HepG2 (cell line): ENCODE measurements around the gene BTBD19. TPM values are rescaled to one million over a fixed set of nuclear protein-coding genes. Genes with fewer than 3 reads are reported as not detected.
A peak's percentile ranks its signal among the peaks of the same experiment; 100 is the strongest.

Source experiments
- CEBPG ChIP-seq: IDR thresholded peaks from 2 replicates; pipeline ENCODE4 v1.6.1; 2016
- GMEB2 ChIP-seq: IDR thresholded peaks from 2 replicates; pipeline ENCODE4 v1.6.1; 2016; ENCODE audit warnings: missing biosample characterization, missing genetic modification reagents, low read depth
- GPN1 ChIP-seq: sonication (generic); formaldehyde crosslinking; IDR thresholded peaks from 2 replicates; pipeline ENCODE4 v1.5.1; 2020; ENCODE audit warnings: missing genetic modification reagents, borderline replicate concordance
- KMT2A ChIP-seq: sonication (generic); formaldehyde crosslinking; IDR thresholded peaks from 2 replicates; pipeline ENCODE4 v1.4.0; 2020; ENCODE audit warnings: missing genetic modification reagents
- NFE2L2 ChIP-seq: fragments of 150-350 bp; IDR thresholded peaks from 2 replicates; pipeline ENCODE4 v1.6.1; 2014; ENCODE audit warnings: low read length
- SMC3 ChIP-seq: IDR thresholded peaks from 2 replicates; pipeline ENCODE4 v1.6.1; 2011; ENCODE audit warnings: low read length, improper control_type of control experiment
- SMYD3 ChIP-seq: sonication (generic); formaldehyde crosslinking; IDR thresholded peaks from 2 replicates; pipeline ENCODE4 v1.8.1; 2023; ENCODE audit warnings: mild to moderate bottlenecking, missing genetic modification reagents
- ZNF646 ChIP-seq: sonication (generic); formaldehyde crosslinking; IDR thresholded peaks from 2 replicates; pipeline ENCODE4 v1.9.0; 2021; ENCODE audit warnings: mild to moderate bottlenecking, missing genetic modification reagents
- ZNF703 ChIP-seq: sonication (generic); formaldehyde crosslinking; IDR thresholded peaks from 2 replicates; pipeline ENCODE4 v1.5.1; 2020; ENCODE audit warnings: missing genetic modification reagents, mild to moderate bottlenecking, moderate library complexity, borderline replicate concordance
- ZSCAN30 ChIP-seq: sonication (generic); formaldehyde crosslinking; IDR thresholded peaks from 2 replicates; pipeline ENCODE4 v1.5.0; 2020; ENCODE audit warnings: mild to moderate bottlenecking, missing genetic modification reagents
- polyA plus RNA-seq, 8 experiments: library from polyadenylated mRNA; depleted of rRNA in 3 of 8; stranded (reverse) in 7 of 8; unstranded in 1 of 8; fragments of >200 nt; fragmentation: Illumina TruSeq in 4 of 8; extraction: Trizol in 4 of 8; gene quantifications; 2 replicates each; pipeline versions ENCODE4 v1.2.1 to v1.2.3, GENCODE V29; 2011 to 2016; ENCODE audit warnings: low read depth in 4 of 8, missing spikeins in 1 of 8, mixed read lengths in 1 of 8; ENCODE audit not compliant: insufficient read depth in 1 of 8
- total RNA-seq, 5 experiments: library from RNA; depleted of rRNA; stranded (reverse); fragments of >200 nt; fragmentation: Illumina TruSeq; extraction: Trizol; gene quantifications; 2 replicates each; pipeline ENCODE4 v1.2.3, GENCODE V29; 2016; ENCODE audit warnings: low read depth in 1 of 5
- TF ChIP-seq, protein P1 (sequence below): sonication (generic); formaldehyde crosslinking; IDR thresholded peaks from 2 replicates; pipeline ENCODE4 v1.4.0; 2020; ENCODE audit warnings: mild to moderate bottlenecking, missing genetic modification reagents, borderline replicate concordance
- TF ChIP-seq, protein P2 (sequence below), 2 experiments: fragments of 450-650 bp in 1 of 2; sonication (generic) in 1 of 2; formaldehyde crosslinking; IDR thresholded peaks; 2 replicates each; pipeline versions ENCODE4 v1.5.0 to v1.8.0; 2020 to 2022; ENCODE audit warnings: mild to moderate bottlenecking in 1 of 2, missing genetic modification reagents in 1 of 2
- TF ChIP-seq, protein P3 (sequence below): sonication (generic); formaldehyde crosslinking; IDR thresholded peaks from 2 replicates; pipeline ENCODE4 v1.8.1; 2023; ENCODE audit warnings: mild to moderate bottlenecking, moderate library complexity, missing genetic modification reagents

The BTBD19 gene
- total and polyA plus RNA-seq, 2 of the 13 experiments (the other 11 are each of a cell fraction or from before 2014, with no cell fraction given), result 2.7 to 6.7 TPM

GRCh38 chr1:44807364-44808062 lies 810 bp upstream of the BTBD19 start (continued):
- TF ChIP-seq ZNF646 (CRISPR knock-in tag), result no peak
- TF ChIP-seq SMC3, result no peak
- TF ChIP-seq CEBPG (CRISPR knock-in tag), result peak; percentile 56; the same call in 1 of the 2 replicates
- TF ChIP-seq, protein P1, sequence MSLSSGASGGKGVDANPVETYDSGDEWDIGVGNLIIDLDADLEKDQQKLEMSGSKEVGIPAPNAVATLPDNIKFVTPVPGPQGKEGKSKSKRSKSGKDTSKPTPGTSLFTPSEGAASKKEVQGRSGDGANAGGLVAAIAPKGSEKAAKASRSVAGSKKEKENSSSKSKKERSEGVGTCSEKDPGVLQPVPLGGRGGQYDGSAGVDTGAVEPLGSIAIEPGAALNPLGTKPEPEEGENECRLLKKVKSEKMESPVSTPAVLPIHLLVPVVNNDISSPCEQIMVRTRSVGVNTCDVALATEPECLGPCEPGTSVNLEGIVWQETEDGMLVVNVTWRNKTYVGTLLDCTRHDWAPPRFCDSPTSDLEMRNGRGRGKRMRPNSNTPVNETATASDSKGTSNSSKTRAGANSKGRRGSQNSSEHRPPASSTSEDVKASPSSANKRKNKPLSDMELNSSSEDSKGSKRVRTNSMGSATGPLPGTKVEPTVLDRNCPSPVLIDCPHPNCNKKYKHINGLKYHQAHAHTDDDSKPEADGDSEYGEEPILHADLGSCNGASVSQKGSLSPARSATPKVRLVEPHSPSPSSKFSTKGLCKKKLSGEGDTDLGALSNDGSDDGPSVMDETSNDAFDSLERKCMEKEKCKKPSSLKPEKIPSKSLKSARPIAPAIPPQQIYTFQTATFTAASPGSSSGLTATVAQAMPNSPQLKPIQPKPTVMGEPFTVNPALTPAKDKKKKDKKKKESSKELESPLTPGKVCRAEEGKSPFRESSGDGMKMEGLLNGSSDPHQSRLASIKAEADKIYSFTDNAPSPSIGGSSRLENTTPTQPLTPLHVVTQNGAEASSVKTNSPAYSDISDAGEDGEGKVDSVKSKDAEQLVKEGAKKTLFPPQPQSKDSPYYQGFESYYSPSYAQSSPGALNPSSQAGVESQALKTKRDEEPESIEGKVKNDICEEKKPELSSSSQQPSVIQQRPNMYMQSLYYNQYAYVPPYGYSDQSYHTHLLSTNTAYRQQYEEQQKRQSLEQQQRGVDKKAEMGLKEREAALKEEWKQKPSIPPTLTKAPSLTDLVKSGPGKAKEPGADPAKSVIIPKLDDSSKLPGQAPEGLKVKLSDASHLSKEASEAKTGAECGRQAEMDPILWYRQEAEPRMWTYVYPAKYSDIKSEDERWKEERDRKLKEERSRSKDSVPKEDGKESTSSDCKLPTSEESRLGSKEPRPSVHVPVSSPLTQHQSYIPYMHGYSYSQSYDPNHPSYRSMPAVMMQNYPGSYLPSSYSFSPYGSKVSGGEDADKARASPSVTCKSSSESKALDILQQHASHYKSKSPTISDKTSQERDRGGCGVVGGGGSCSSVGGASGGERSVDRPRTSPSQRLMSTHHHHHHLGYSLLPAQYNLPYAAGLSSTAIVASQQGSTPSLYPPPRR, result peak; percentile 64
- TF ChIP-seq ZSCAN30 (CRISPR knock-in tag), result no peak
- no peak for TF ChIP-seq KMT2A (CRISPR knock-in tag)
- TF ChIP-seq ZNF703 (CRISPR knock-in tag), result 0 out of 2 replicates have a peak, but pooled peaks have one; percentile 21
- TF ChIP-seq, protein P2, sequence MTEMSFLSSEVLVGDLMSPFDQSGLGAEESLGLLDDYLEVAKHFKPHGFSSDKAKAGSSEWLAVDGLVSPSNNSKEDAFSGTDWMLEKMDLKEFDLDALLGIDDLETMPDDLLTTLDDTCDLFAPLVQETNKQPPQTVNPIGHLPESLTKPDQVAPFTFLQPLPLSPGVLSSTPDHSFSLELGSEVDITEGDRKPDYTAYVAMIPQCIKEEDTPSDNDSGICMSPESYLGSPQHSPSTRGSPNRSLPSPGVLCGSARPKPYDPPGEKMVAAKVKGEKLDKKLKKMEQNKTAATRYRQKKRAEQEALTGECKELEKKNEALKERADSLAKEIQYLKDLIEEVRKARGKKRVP (CRISPR knock-in tag; IDR thresholded peaks at IDR 0.05), result peak in 1 of 2 experiments; percentile 86; a peak in 2 of 4 replicates
- TF ChIP-seq, protein P3, sequence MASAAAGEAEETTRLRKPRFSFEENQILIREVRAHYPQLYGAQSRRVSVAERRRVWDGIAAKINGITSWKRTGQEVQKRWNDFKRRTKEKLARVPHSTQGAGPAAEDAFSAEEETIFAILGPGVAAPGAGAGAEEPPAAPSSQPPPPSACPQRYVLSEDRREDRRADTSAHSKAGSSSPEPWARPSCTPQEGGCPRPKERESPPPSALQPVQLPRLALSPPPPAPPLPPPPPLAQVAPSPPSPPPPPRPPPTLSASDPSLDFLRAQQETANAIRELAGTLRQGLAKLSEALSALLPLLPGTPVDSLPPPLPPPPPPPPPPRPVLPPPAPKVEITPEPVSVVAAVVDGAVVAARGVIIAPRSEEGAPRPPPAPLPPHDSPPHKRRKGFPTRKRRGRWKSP (CRISPR knock-in tag), result peak; percentile 64
- TF ChIP-seq GPN1 (CRISPR knock-in tag), result no peak
- TF ChIP-seq NFE2L2, result 0 out of 2 replicates have a peak, but pooled peaks have one; percentile 15
- peak; percentile 74; the same call in 1 of the 2 replicates for TF ChIP-seq SMYD3 (CRISPR knock-in tag)
- no peak for TF ChIP-seq GMEB2 (CRISPR knock-in tag)
